Measurements from ENCODE around the gene CBS.
"Not testable (repeated sequence)": the region's sequence is repeated elsewhere in the genome, so short reads cannot be mapped to it uniquely, and the experiment has no call there.

CBS gene

DNA sequence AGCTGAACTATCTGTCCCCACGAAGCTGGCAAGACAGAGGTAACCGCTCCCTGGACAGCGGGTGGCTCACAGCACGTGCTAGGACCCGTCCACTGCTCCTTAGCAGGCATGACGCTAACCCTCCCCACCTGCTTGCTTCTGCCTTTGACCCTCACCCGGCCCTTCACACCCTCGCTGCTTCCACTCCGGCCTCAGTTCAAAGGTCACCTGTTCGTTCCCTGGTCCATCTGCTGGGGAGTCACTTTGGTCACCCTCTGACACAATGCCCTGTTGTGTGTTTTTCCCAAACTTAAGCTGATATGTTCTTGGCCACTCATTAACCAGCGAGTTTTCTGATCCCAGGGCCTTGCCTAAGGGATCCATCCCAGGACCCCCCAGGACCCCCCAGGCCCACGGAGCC lies 7.6 kb downstream of the CBS start:
- H3K36me3 ChIP-seq (ENCODE audit: control insufficient read depth in 5 of 5, insufficient read depth in 5 of 5, low read length in 5 of 5); H3K27me3 ChIP-seq (ENCODE audit: control insufficient read depth in 5 of 5, insufficient read depth in 4 of 5, low read length in 5 of 5); H3K9ac ChIP-seq (ENCODE audit: low read length in 5 of 5); H3K27ac ChIP-seq (ENCODE audit: low read depth, low read length); H3K4me3 ChIP-seq (ENCODE audit: low read depth in 1 of 5, low read length in 5 of 5); H3K9me3 ChIP-seq (ENCODE audit: control insufficient read depth in 5 of 5, low read length in 5 of 5); H3K4me1 ChIP-seq (ENCODE audit: control insufficient read depth in 5 of 5, insufficient read depth in 5 of 5, low read length in 5 of 5): not testable (repeated sequence)

DNA sequence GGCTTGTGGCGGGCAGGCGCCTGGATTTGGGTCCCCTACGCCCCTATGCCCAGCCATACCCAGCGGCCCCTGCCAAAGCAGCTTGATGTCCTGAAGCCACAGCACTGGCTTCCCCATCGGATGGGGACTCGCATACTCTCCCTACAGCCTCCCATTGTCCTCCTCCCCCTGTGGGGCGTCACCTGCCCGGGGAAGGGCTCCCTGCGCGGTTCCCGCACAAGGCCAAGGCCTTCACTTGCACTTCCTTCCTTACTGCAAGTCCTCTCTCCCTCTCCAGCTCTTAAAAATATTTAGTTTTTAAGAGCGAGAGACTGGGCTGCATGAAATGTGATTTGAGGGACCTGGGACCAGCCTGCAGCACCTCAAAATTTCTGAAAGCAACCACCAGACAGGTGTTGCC lies 8.9 kb downstream of the CBS start:
- not testable (repeated sequence) for H3K9me3 ChIP-seq (ENCODE audit: control insufficient read depth in 5 of 5, low read length in 5 of 5); H3K27ac ChIP-seq (ENCODE audit: low read depth, low read length); H3K4me1 ChIP-seq (ENCODE audit: control insufficient read depth in 5 of 5, insufficient read depth in 5 of 5, low read length in 5 of 5); H3K9ac ChIP-seq (ENCODE audit: low read length in 5 of 5); H3K4me3 ChIP-seq (ENCODE audit: low read depth in 1 of 5, low read length in 5 of 5); H3K27me3 ChIP-seq (ENCODE audit: control insufficient read depth in 5 of 5, insufficient read depth in 4 of 5, low read length in 5 of 5); H3K36me3 ChIP-seq (ENCODE audit: control insufficient read depth in 5 of 5, insufficient read depth in 5 of 5, low read length in 5 of 5)

DNA sequence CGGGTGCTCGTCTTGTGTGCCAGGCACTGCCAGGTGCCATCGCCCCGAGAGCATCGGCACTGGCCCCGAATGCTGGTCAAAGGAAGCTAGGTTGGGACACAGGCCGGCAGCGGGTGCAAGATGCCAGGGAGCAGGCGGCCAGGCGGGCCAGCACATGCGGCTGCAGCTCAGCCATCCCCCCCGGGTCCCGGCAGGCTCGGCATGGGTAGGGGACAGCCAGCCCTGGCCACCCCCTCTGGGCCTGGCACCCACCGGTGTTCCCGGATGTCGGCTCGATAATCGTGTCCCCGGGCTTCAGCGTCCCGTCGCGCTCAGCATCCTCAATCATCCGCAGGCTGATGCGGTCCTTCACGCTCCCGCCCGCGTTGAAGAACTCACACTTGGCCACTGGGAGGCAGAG lies 9.6 kb downstream of the CBS start:
- H3K4me1 ChIP-seq (ENCODE audit: control insufficient read depth in 5 of 5, insufficient read depth in 5 of 5, low read length in 5 of 5); H3K27ac ChIP-seq (ENCODE audit: low read depth, low read length); H3K9ac ChIP-seq (ENCODE audit: low read length in 5 of 5); H3K36me3 ChIP-seq (ENCODE audit: control insufficient read depth in 5 of 5, insufficient read depth in 5 of 5, low read length in 5 of 5); H3K4me3 ChIP-seq (ENCODE audit: low read depth in 1 of 5, low read length in 5 of 5); H3K9me3 ChIP-seq (ENCODE audit: control insufficient read depth in 5 of 5, low read length in 5 of 5); H3K27me3 ChIP-seq (ENCODE audit: control insufficient read depth in 5 of 5, insufficient read depth in 4 of 5, low read length in 5 of 5): not testable (repeated sequence)

DNA sequence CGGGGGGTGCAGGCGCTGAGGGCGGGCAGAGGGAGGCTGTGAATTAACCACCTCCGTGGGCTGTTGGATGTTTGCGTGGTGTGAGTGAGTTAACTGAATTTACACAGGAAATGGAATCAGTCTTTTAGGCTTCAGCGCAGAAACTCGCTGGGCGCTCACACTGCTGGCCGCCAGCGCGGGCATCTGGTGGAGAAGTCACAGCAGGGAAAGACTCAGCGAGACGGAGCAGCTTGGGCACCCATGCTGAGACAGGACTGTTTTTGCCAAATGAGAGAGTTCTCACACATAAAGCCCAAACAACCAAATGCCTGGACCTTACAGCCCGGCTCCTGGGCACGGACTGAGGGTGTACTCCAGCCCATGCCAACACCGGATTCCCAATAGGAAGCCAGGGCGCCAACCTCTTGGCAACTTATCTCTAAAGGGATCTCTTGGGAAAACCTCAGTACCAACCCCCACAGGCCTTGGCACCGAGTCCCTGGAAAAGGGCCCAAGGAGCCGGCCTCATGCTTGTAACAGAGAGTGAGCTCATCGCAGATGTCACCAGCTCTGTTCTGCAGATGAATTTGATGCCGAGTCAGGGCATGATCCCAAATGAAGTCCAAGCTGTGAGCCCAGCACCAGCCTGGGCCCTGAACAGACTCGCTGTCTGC lies 11.2 kb downstream of the CBS start:
- not testable (repeated sequence) for H3K27ac ChIP-seq (ENCODE audit: low read depth, low read length); H3K36me3 ChIP-seq (ENCODE audit: control insufficient read depth in 5 of 5, insufficient read depth in 5 of 5, low read length in 5 of 5); H3K4me3 ChIP-seq (ENCODE audit: low read depth in 1 of 5, low read length in 5 of 5); H3K27me3 ChIP-seq (ENCODE audit: control insufficient read depth in 5 of 5, insufficient read depth in 4 of 5, low read length in 5 of 5); H3K9me3 ChIP-seq (ENCODE audit: control insufficient read depth in 5 of 5, low read length in 5 of 5); H3K9ac ChIP-seq (ENCODE audit: low read length in 5 of 5); H3K4me1 ChIP-seq (ENCODE audit: control insufficient read depth in 5 of 5, insufficient read depth in 5 of 5, low read length in 5 of 5)

DNA sequence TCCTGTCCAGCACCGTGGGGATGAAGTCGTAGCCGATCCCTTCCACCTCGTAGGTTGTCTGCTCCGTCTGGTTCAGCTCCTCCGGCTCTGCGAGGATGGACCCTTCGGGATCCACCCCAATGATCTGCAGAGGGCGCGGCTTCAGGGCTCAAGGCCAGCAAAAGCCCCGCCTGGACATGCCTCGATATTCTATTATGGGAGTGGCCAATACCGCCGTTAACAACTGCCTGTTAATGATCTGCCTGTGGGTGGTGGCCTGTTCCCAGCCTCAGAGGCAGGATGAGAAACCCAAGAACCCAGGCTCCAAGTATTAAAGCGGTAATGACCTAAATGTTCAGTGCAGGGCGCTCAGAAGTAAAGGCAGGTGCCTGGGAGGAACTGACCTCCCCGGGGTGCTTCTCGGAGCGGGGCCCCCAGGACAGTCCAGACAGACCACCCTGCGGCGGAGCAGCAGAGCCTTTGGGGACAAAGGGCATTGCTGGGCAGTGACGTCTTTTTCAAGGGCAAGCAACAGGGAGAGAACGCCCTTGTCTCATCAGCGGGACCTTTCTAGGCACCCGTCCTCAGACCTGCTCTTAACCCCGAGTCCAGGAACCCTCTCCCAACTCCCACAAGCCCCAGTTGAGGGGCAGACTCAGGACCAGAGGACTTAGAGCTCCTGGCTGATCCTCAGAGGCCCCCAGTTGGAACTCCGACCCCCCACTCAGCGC lies 12.5 kb downstream of the CBS start:
- not testable (repeated sequence) for H3K4me3 ChIP-seq (ENCODE audit: low read depth in 1 of 5, low read length in 5 of 5); H3K9me3 ChIP-seq (ENCODE audit: control insufficient read depth in 5 of 5, low read length in 5 of 5); H3K9ac ChIP-seq (ENCODE audit: low read length in 5 of 5); H3K4me1 ChIP-seq (ENCODE audit: control insufficient read depth in 5 of 5, insufficient read depth in 5 of 5, low read length in 5 of 5); H3K27me3 ChIP-seq (ENCODE audit: control insufficient read depth in 5 of 5, insufficient read depth in 4 of 5, low read length in 5 of 5); H3K36me3 ChIP-seq (ENCODE audit: control insufficient read depth in 5 of 5, insufficient read depth in 5 of 5, low read length in 5 of 5); H3K27ac ChIP-seq (ENCODE audit: low read depth, low read length)

DNA sequence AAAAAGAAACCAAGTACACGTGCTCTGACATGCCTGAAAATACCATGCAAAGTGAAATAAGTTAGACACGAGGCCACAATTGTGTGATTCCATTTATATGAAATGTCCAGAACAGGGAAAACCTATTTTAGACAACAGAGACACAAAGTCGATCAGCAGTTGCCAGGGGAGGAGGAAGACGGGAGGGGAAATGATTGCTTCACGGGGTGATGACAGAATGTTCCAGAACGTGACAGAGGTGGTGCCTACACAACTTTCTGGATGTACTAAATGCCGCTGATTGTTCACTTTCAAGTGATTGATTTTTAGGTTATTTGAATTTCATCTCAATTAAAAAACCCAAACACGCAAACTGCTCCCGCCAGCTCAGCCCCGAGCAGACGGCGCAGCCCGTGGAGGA lies 22.5 kb downstream of the CBS start:
- H3K9me3 ChIP-seq (ENCODE audit: control insufficient read depth in 5 of 5, low read length in 5 of 5); H3K27me3 ChIP-seq (ENCODE audit: control insufficient read depth in 5 of 5, insufficient read depth in 4 of 5, low read length in 5 of 5); H3K27ac ChIP-seq (ENCODE audit: low read depth, low read length); H3K4me1 ChIP-seq (ENCODE audit: control insufficient read depth in 5 of 5, insufficient read depth in 5 of 5, low read length in 5 of 5); H3K4me3 ChIP-seq (ENCODE audit: low read depth in 1 of 5, low read length in 5 of 5); H3K36me3 ChIP-seq (ENCODE audit: control insufficient read depth in 5 of 5, insufficient read depth in 5 of 5, low read length in 5 of 5); H3K9ac ChIP-seq (ENCODE audit: low read length in 5 of 5): not testable (repeated sequence)

DNA sequence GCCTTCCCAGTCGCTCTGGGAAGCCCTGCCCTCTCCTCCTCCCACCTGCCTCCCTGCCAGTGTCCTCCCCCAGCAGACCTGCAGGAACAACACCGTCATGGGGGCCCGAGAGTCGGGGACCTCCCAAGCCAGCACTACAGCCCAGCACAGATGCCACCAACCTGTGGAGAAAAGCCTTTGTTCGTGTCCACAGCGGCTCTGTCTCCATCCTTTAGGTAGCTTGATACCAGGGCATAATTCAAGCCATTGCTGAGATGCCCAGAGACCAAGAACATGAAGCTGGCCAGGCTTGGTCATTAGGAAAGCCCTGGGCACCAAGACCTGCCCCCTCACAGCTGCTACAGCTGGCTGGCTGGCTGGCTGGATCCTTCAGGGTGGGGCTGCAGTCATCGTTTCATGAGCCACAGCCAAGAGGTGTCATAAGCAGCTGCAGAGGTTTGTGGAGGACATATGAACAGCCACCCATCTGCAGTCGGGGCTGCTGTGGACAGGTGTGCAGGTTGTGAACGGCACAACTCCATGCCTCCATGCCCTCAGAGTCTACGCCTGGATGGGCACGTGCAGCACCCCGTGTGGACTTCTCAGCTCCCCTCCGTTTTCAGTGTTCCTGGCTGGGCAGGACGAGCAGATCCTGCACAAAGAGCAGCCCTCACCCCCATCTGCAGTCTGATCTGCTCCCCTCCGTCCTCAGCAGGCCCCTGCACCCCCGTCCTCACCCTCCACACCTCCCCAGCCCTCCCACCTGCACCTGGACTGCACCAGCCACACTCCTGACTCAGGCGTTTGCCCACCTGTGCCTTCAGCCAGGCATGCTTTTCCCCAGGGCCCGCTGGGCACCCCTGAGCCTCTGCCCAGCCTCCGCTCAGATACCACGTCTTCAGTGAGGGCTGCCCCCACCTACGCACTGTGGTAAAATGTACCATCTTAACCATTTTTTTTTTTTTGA lies 29.5 kb downstream of the CBS start:
- H3K4me1 ChIP-seq (ENCODE audit: control insufficient read depth in 5 of 5, insufficient read depth in 5 of 5, low read length in 5 of 5); H3K9me3 ChIP-seq (ENCODE audit: control insufficient read depth in 5 of 5, low read length in 5 of 5); H3K36me3 ChIP-seq (ENCODE audit: control insufficient read depth in 5 of 5, insufficient read depth in 5 of 5, low read length in 5 of 5); H3K27me3 ChIP-seq (ENCODE audit: control insufficient read depth in 5 of 5, insufficient read depth in 4 of 5, low read length in 5 of 5); H3K27ac ChIP-seq (ENCODE audit: low read depth, low read length); H3K4me3 ChIP-seq (ENCODE audit: low read depth in 1 of 5, low read length in 5 of 5); H3K9ac ChIP-seq (ENCODE audit: low read length in 5 of 5): not testable (repeated sequence)

DNA sequence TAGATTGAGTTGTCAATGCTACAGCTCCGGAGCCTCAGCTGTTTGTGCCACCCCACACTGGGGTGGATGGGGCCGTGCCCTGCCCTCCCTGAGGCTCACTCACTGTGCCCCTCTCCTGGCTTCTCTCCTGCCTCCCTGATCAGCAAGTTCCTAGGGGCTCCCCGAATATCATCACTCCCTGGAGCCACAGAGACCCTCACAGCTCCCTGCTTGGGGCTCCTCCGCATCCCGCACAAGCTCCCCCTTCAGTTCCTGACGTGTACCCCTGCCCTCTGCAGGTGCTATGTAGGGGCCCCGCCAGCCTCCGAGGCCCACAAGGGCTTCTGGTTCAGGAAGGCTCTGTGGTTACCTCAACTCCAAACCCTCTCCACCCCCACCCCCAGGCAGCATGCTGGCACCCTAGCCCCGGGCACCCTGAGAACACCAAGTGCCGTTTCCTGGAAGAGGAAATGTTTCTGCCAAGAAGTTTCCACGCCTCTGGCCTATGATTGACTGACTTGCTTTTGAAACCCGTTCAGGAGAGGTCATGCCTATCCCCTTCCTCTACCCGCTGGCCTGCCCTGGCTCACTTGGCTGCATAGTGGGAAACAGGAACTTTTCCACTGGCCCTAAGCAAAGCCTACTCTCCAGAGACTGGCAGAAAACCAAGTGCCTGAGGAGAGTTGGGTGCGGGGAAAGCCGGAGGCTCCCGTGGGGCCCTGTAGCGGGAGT lies 30.3 kb downstream of the CBS start:
- H3K27ac ChIP-seq (ENCODE audit: low read depth, low read length); H3K9ac ChIP-seq (ENCODE audit: low read length in 5 of 5); H3K36me3 ChIP-seq (ENCODE audit: control insufficient read depth in 5 of 5, insufficient read depth in 5 of 5, low read length in 5 of 5); H3K4me3 ChIP-seq (ENCODE audit: low read depth in 1 of 5, low read length in 5 of 5); H3K27me3 ChIP-seq (ENCODE audit: control insufficient read depth in 5 of 5, insufficient read depth in 4 of 5, low read length in 5 of 5); H3K9me3 ChIP-seq (ENCODE audit: control insufficient read depth in 5 of 5, low read length in 5 of 5); H3K4me1 ChIP-seq (ENCODE audit: control insufficient read depth in 5 of 5, insufficient read depth in 5 of 5, low read length in 5 of 5): not testable (repeated sequence)

DNA sequence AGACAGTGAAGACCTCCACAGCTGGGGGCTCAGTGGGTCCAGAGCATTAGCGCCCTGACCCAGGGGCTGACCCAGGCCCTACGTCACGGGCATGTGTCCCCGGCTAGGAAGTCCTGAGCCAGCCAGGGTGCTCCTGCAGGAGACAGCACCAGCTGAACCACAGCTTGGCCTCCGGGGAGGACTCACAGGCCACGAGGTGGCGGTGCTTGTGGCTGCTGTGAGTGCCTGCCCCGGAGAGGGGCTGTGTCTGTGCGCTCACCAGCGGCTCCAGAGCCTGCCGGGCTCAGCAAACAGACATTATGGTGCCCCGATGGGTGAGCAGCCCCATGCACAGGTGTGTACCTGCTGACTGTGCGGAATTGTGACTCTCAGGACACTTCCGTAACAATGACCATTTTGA lies 31.1 kb downstream of the CBS start:
- H3K4me3 ChIP-seq (ENCODE audit: low read depth in 1 of 5, low read length in 5 of 5); H3K36me3 ChIP-seq (ENCODE audit: control insufficient read depth in 5 of 5, insufficient read depth in 5 of 5, low read length in 5 of 5); H3K9me3 ChIP-seq (ENCODE audit: control insufficient read depth in 5 of 5, low read length in 5 of 5); H3K4me1 ChIP-seq (ENCODE audit: control insufficient read depth in 5 of 5, insufficient read depth in 5 of 5, low read length in 5 of 5); H3K27me3 ChIP-seq (ENCODE audit: control insufficient read depth in 5 of 5, insufficient read depth in 4 of 5, low read length in 5 of 5); H3K27ac ChIP-seq (ENCODE audit: low read depth, low read length); H3K9ac ChIP-seq (ENCODE audit: low read length in 5 of 5): not testable (repeated sequence)

DNA sequence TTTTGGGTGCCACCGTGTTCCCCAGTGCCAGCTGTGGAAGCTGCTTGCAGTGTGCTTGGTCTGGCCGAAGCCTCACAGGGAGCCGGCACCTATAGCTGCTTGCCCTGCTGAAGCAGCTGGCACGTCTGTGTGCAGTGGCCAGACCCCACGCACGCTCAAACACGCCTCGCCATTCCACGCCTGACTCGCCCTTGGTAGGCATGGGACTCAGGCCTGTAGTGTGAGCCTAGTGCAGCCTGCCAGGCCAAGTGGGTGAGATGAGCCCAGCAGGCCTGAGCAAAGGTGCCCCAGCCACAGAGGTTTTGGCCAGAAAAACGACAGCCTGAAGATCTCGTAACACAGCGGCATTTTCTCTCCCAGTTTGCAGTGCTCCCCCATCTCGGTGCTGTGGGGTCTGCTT lies 32.3 kb downstream of the CBS start:
- not testable (repeated sequence) for H3K4me3 ChIP-seq (ENCODE audit: low read depth in 1 of 5, low read length in 5 of 5); H3K27me3 ChIP-seq (ENCODE audit: control insufficient read depth in 5 of 5, insufficient read depth in 4 of 5, low read length in 5 of 5); H3K27ac ChIP-seq (ENCODE audit: low read depth, low read length); H3K36me3 ChIP-seq (ENCODE audit: control insufficient read depth in 5 of 5, insufficient read depth in 5 of 5, low read length in 5 of 5); H3K9ac ChIP-seq (ENCODE audit: low read length in 5 of 5); H3K4me1 ChIP-seq (ENCODE audit: control insufficient read depth in 5 of 5, insufficient read depth in 5 of 5, low read length in 5 of 5); H3K9me3 ChIP-seq (ENCODE audit: control insufficient read depth in 5 of 5, low read length in 5 of 5)
